ENCODE data around the gene SHLD1.

The SHLD1 gene

GRCh38 chr20:5910186-5910585 lies 160.0 kb downstream of the SHLD1 start:
- DNase-seq: no peak

- DNase-seq: peak; percentile 22
Measured at GRCh38 chr20:5913166-5913565, 163.0 kb downstream of the SHLD1 start.
